HEK293 (cell line): ENCODE results near the gene RING1.

Experiments used
- CTCF ChIA-PET: fragments of 350-600 bp; formaldehyde crosslinking; extraction: SDS; loops from one replicate; lab custom pipeline; 2021; ENCODE audit warnings: antibody characterized with exemption; lab: Yijun Ruan, JAX
- POLR2A ChIA-PET: fragments of 300-600 bp; formaldehyde crosslinking; extraction: SDS; loops from one replicate; lab custom pipeline; 2020; ENCODE audit warnings: antibody characterized with exemption, inconsistent platforms; lab: Yijun Ruan, JAX
- H3K27ac ChIP-seq: fragments of 200-500 bp; sonication (Bioruptor generic); 2 replicates; pipeline ENCODE4 v1.5.1; 2014; ENCODE audit warnings: low read depth, low read length, control low read depth, inconsistent platforms; ENCODE audit errors: extremely low read depth
- H3K36me3 ChIP-seq, 2 experiments: fragments of 200-500 bp in 1 of 2; sonication (Bioruptor generic) in 1 of 2; 1 replicate in 1 of 2; 2 replicates in 1 of 2; pipeline ENCODE4 v1.5.1; 2014 to 2017; ENCODE audit warnings: inconsistent platforms in 2 of 2, low read length in 2 of 2; ENCODE audit not compliant: control insufficient read depth in 2 of 2, insufficient read depth in 1 of 2
- H3K4me1 ChIP-seq: fragments of 200-500 bp; sonication (Bioruptor generic); 2 replicates; pipeline ENCODE4 v1.5.1; 2014; ENCODE audit warnings: mild to moderate bottlenecking, low read length, inconsistent platforms; ENCODE audit not compliant: control insufficient read depth, insufficient read depth
- H3K4me3 ChIP-seq: 2 replicates; pipeline ENCODE4 v1.5.1; 2011; ENCODE audit warnings: low read depth, mild to moderate bottlenecking, control low read depth, low read length, moderate library complexity
- H3K9me3 ChIP-seq: fragments of 200-500 bp; sonication (Bioruptor generic); 2 replicates; pipeline ENCODE4 v1.5.1; 2014; ENCODE audit warnings: low read depth, low read length, inconsistent platforms; ENCODE audit not compliant: control insufficient read depth, insufficient read depth
- GFI1B ChIP-seq: fragments of 450-650 bp; formaldehyde crosslinking; IDR thresholded peaks from 2 replicates; pipeline ENCODE4 v1.5.1; 2016; ENCODE audit warnings: missing biosample characterization, missing genetic modification characterization
- HOXD13 ChIP-seq: sonication (generic); formaldehyde crosslinking; IDR thresholded peaks from 2 replicates; pipeline ENCODE4 v1.8.0; 2022; ENCODE audit warnings: missing genetic modification reagents, borderline replicate concordance
- KLF1 ChIP-seq: fragments of 450-650 bp; formaldehyde crosslinking; IDR thresholded peaks from 2 replicates; pipeline ENCODE4 v1.5.1; 2016; ENCODE audit warnings: missing biosample characterization, missing genetic modification characterization
- KLF17 ChIP-seq: fragments of 450-650 bp; formaldehyde crosslinking; IDR thresholded peaks from 2 replicates; pipeline ENCODE4 v1.5.1; 2016; ENCODE audit warnings: missing biosample characterization, missing genetic modification characterization
- KLF8 ChIP-seq: fragments of 450-650 bp; formaldehyde crosslinking; IDR thresholded peaks from 2 replicates; pipeline ENCODE4 v1.5.1; 2016; ENCODE audit warnings: missing biosample characterization, missing genetic modification characterization
- SCRT1 ChIP-seq: fragments of 450-650 bp; formaldehyde crosslinking; IDR thresholded peaks from 2 replicates; pipeline ENCODE4 v1.5.1; 2016; ENCODE audit warnings: missing biosample characterization, missing genetic modification characterization, borderline replicate concordance
- SP7 ChIP-seq: fragments of 450-650 bp; formaldehyde crosslinking; IDR thresholded peaks from 2 replicates; pipeline ENCODE4 v1.5.1; 2016; ENCODE audit warnings: missing biosample characterization, missing genetic modification characterization
- ZBTB26 ChIP-seq: fragments of 450-650 bp; formaldehyde crosslinking; optimal IDR thresholded peaks from 2 replicates; pipeline ENCODE3; 2016; ENCODE audit warnings: missing biosample characterization, mild to moderate bottlenecking, missing genetic modification characterization
- ZBTB6 ChIP-seq: fragments of 450-650 bp; formaldehyde crosslinking; IDR thresholded peaks from 2 replicates; pipeline ENCODE4 v1.5.1; 2017; ENCODE audit warnings: missing biosample characterization, missing genetic modification characterization
- ZFHX2 ChIP-seq: fragments of 450-650 bp; formaldehyde crosslinking; conservative IDR thresholded peaks from 2 replicates; pipeline ENCODE4 v1.5.1; 2016; ENCODE audit warnings: missing biosample characterization, missing genetic modification characterization
- ZNF10 ChIP-seq: fragments of 450-650 bp; formaldehyde crosslinking; IDR thresholded peaks from 2 replicates; pipeline ENCODE4 v1.5.1; 2017; ENCODE audit warnings: missing biosample characterization, missing genetic modification characterization
- ZNF132 ChIP-seq: fragments of 450-650 bp; formaldehyde crosslinking; IDR thresholded peaks from 2 replicates; pipeline ENCODE4 v1.5.1; 2017; ENCODE audit warnings: missing biosample characterization, missing genetic modification characterization, borderline replicate concordance
- ZNF2 ChIP-seq: fragments of 450-650 bp; formaldehyde crosslinking; IDR thresholded peaks from 2 replicates; pipeline ENCODE4 v1.5.1; 2016; ENCODE audit warnings: missing biosample characterization, missing genetic modification characterization
- ZNF23 ChIP-seq: fragments of 450-650 bp; formaldehyde crosslinking; IDR thresholded peaks from 2 replicates; pipeline ENCODE4 v1.5.1; 2016; ENCODE audit warnings: missing biosample characterization, missing genetic modification characterization, borderline replicate concordance
- ZNF274 ChIP-seq, 2 experiments: fragments of 200-500 bp in 1 of 2; fragments of 450-650 bp in 1 of 2; sonication (Bioruptor generic) in 1 of 2; formaldehyde crosslinking in 1 of 2; IDR thresholded peaks; 2 replicates each; pipeline versions ENCODE4 v1.5.1 to v1.6.1; 2014 to 2016; ENCODE audit warnings: borderline replicate concordance in 1 of 2, inconsistent platforms in 1 of 2, low read length in 1 of 2, missing biosample characterization in 1 of 2, missing genetic modification characterization in 1 of 2
- ZNF324 ChIP-seq: fragments of 450-650 bp; formaldehyde crosslinking; IDR thresholded peaks from 2 replicates; pipeline ENCODE4 v1.5.1; 2016; ENCODE audit warnings: missing biosample characterization, missing genetic modification characterization
- ZNF416 ChIP-seq: fragments of 450-650 bp; formaldehyde crosslinking; IDR thresholded peaks from 2 replicates; pipeline ENCODE4 v1.5.1; 2016; ENCODE audit warnings: missing biosample characterization, missing genetic modification characterization
- ZNF426 ChIP-seq: fragments of 450-650 bp; formaldehyde crosslinking; IDR thresholded peaks from 2 replicates; pipeline ENCODE4 v1.5.1; 2017; ENCODE audit warnings: missing biosample characterization, missing genetic modification characterization, mild to moderate bottlenecking, inconsistent platforms, moderate library complexity
- ZNF449 ChIP-seq: fragments of 450-650 bp; formaldehyde crosslinking; IDR thresholded peaks from 2 replicates; pipeline ENCODE4 v1.5.1; 2017; ENCODE audit warnings: missing biosample characterization, mild to moderate bottlenecking, missing genetic modification characterization, moderate library complexity
- ZNF580 ChIP-seq: fragments of 450-650 bp; formaldehyde crosslinking; IDR thresholded peaks from 2 replicates; pipeline ENCODE4 v1.5.1; 2016; ENCODE audit warnings: missing biosample characterization, missing genetic modification characterization
- ZNF623 ChIP-seq: fragments of 450-650 bp; formaldehyde crosslinking; IDR thresholded peaks from 2 replicates; pipeline ENCODE4 v1.5.1; 2016; ENCODE audit warnings: missing biosample characterization, missing genetic modification characterization
- ZNF707 ChIP-seq: fragments of 450-650 bp; formaldehyde crosslinking; IDR thresholded peaks from 2 replicates; pipeline ENCODE4 v1.5.1; 2016; ENCODE audit warnings: missing biosample characterization, missing genetic modification characterization
- TF ChIP-seq, protein P1 (sequence below): fragments of 450-650 bp; formaldehyde crosslinking; IDR thresholded peaks from 2 replicates; pipeline ENCODE4 v1.5.1; 2016; ENCODE audit warnings: missing biosample characterization, missing genetic modification characterization

RING1 gene

DNA sequence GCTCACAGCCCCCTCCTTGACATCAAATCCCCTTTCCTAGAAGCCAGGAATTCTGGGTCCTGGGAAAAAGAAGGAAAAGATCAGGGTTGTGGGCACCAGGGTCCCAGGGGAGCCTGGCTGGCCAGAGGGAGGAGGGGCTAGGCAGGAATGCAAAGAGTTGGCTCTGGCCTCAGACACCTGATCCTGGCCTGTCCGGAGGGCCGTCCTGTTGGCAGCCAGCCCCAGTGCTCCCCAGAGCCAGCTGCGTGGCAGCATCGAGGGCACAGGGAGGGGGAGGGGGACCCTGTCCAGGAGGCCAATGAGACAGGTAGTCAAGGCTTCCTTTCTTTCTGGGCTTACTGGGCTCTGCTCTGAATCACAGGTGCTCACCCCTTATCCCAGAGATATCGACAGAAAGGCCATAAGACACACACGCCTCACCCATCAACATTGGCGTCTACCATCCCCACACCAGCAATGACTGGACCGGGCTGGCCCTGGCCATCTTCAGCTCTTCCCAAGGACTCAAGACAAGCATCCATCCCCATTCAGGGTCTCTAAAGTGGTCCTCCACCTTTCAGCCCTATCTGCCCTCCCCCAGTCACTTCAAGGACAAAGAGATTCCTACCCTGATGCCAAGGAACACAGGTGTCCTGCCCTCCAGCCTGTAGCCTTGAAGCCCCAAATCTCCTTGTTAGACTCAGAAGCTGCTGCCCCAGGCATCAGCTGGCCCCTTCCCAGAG lies 16.8 kb upstream of the RING1 start (continued):
- TF ChIP-seq ZNF707 (no peak), HOXD13 (no peak), KLF17 (tag by site-specific recombination) (no peak), KLF8 (no peak)
- TF ChIP-seq, all 188 proteins: peak for 0

- ChIA-PET POLR2A (no interaction called here), CTCF (interaction anchor here (0.5 to 1.0 kb wide), 2 partner anchors 18 to 128 kb away, joined by 3 read pairs; no protein-coding TSS in a partner anchor)
- H3K4me3 ChIP-seq = peak within 1 kb of the TSS; percentile 5
- peaks cover 3% of the 10 kb centered on the region; the same call in 1 of the 2 replicates for H3K4me1 ChIP-seq
- 0 out of 2 replicates have a peak within 1 kb of the TSS, but pooled peaks have one; percentile 22 for H3K27ac ChIP-seq
- TF ChIP-seq ZNF324 (tag by site-specific recombination) (no peak), ZNF274 (IDR thresholded peaks at IDR 0.05; ENCODE audit: low read length) (no peak), ZNF274 (tag by site-specific recombination; IDR thresholded peaks at IDR 0.05; ENCODE audit: borderline replicate concordance) (no peak), GFI1B (tag by site-specific recombination) (no peak), ZNF580 (tag by site-specific recombination) (no peak), ZNF10 (tag by site-specific recombination) (no peak), ZNF623 (tag by site-specific recombination) (no peak), ZNF416 (tag by site-specific recombination) (no peak), ZNF426 (tag by site-specific recombination) (no peak), ZBTB26 (tag by site-specific recombination) (no peak)
- TF ChIP-seq, protein P1, sequence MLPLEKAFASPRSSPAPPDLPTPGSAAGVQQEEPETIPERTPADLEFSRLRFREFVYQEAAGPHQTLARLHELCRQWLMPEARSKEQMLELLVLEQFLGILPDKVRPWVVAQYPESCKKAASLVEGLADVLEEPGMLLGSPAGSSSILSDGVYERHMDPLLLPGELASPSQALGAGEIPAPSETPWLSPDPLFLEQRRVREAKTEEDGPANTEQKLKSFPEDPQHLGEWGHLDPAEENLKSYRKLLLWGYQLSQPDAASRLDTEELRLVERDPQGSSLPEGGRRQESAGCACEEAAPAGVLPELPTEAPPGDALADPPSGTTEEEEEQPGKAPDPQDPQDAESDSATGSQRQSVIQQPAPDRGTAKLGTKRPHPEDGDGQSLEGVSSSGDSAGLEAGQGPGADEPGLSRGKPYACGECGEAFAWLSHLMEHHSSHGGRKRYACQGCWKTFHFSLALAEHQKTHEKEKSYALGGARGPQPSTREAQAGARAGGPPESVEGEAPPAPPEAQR (tag by site-specific recombination) = no peak
- no peaks in the 10 kb centered on the region for H3K9me3 ChIP-seq
- peaks cover 16 to 36% of the 10 kb centered on the region in 2 experiments; a peak in 2 of 3 replicates for H3K36me3 ChIP-seq
These were observed 16.1 kb upstream of the RING1 start, which contains the start of gene COL11A2 for GRCh38 chr6:33192105-33192646. COL11A2 (minus strand) TSS chr6:33192467; CDS start chr6:33192240, 227 bp downstream.

DNA sequence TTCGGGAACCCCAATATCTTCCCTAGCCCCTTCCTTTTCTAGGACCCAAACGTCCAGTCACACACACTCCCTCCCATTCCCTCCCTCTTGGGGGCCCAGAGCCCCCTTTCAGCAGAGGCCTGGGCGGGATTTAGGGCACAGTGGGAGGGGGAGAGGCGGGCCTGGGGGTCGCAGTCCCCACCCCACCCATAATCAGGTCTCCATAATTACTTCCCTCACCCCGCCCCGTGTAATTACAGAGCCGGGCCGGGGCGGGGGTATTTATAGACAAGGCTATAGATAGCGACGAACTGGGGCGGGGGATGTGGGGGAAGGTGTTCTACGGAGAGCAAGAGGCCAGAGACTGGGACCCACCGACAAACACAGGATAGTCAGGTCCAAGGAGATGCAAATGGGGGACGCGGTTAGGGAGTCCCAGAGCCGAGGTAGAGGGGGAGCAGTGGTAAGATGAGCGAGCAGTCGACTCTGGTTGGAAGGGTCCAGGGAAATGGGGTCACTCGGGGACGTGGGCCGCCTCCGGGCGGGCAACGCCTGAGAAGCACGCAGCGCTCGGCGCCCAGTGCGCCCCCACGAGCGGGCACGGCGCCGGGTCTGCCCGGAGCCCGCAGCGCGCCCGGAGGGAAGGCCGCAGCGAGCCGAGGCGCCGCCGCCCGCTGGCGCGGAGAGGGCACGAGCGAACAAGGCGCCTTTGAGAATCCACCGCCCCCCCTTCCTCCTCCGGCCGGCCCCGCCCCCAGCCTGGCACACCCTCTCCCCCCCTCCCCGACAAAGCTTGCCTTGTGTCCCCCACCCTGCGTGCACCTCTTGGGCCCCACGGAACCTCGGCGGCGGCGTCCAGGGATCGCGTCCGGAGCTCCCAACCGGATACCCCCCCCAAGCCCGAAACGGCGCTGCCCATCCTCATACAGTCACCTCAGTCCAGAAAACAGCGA lies 15.4 kb upstream of the RING1 start:
- peaks cover 16 to 38% of the 10 kb centered on the region in 2 experiments; a peak in 2 of 3 replicates for H3K36me3 ChIP-seq
- peak overlapping the region; percentile 5 for H3K4me3 ChIP-seq
- no peaks in the 10 kb centered on the region for H3K9me3 ChIP-seq
- ChIA-PET CTCF (no interaction called here), POLR2A (interaction anchor here (0.5 kb wide), 1 partner anchor 257 kb away, joined by 3 read pairs; no protein-coding TSS in a partner anchor)
- H3K27ac ChIP-seq = 0 out of 2 replicates have a peak overlapping the region, but pooled peaks have one; percentile 22
- H3K4me1 ChIP-seq = peaks cover 7% of the 10 kb centered on the region
- no peak for TF ChIP-seq ZBTB6
- no peak for TF ChIP-seq ZNF2 (tag by site-specific recombination)
- 0 out of 2 replicates have a peak, but pooled peaks have one; percentile 13 for TF ChIP-seq ZFHX2 (tag by site-specific recombination)
- no peak for TF ChIP-seq SCRT1 (tag by site-specific recombination)
- no peak for TF ChIP-seq ZNF449 (tag by site-specific recombination)
- TF ChIP-seq SP7 = 0 out of 2 replicates have a peak, but pooled peaks have one; percentile 17
- TF ChIP-seq ZNF132 (tag by site-specific recombination) = no peak
- TF ChIP-seq KLF1 = peak; percentile 90
- no peak for TF ChIP-seq ZNF23 (tag by site-specific recombination)
